ENCODE measurements around the gene RAP2C. TPM values are rescaled to one million over a fixed set of nuclear protein-coding genes. Genes with fewer than 3 reads are reported as not detected.

Gene RAP2C
- total RNA-seq, 1 donor from 2014 or later: 3.4 TPM

DNA sequence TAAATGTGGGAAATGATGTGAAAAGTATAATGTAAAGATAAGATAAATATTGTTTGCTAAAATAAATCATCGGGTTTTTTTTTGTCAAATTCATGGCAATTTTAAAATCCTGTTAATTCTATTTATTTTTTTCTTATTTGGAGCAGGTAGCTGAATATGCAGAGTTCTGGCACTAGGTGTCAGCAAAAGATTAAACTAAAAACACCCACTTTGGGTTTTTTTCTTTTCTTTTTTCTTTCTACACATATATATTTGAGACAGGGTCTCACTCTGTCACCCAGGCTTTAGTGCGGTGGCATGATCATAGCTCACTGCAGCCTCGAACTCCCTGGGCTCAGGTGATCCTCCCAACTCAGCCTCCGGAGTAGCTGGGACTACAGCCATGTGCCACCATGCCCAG, 6.9 kb upstream of the RAP2C start:
- intact Hi-C loops (cut with DNase I): loop anchor here (10.0 kb wide), 1 partner anchor 409 kb away; no protein-coding TSS in a partner anchor
- H3K27ac ChIP-seq: no peak overlapping the region
- no peak for DNase-seq (ENCODE audit: low spot score in 2 of 2)
- no peaks in the 10 kb centered on the region for H3K27me3 ChIP-seq
- H3K36me3 ChIP-seq: no peaks in the 10 kb centered on the region
- H3K4me3 ChIP-seq: no peak overlapping the region
- TF ChIP-seq, protein P1, sequence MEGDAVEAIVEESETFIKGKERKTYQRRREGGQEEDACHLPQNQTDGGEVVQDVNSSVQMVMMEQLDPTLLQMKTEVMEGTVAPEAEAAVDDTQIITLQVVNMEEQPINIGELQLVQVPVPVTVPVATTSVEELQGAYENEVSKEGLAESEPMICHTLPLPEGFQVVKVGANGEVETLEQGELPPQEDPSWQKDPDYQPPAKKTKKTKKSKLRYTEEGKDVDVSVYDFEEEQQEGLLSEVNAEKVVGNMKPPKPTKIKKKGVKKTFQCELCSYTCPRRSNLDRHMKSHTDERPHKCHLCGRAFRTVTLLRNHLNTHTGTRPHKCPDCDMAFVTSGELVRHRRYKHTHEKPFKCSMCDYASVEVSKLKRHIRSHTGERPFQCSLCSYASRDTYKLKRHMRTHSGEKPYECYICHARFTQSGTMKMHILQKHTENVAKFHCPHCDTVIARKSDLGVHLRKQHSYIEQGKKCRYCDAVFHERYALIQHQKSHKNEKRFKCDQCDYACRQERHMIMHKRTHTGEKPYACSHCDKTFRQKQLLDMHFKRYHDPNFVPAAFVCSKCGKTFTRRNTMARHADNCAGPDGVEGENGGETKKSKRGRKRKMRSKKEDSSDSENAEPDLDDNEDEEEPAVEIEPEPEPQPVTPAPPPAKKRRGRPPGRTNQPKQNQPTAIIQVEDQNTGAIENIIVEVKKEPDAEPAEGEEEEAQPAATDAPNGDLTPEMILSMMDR (IDR thresholded peaks at IDR 0.05): no peak
- H3K4me1 ChIP-seq: no peaks in the 10 kb centered on the region
- no peaks in the 10 kb centered on the region for H3K9me3 ChIP-seq

DNA sequence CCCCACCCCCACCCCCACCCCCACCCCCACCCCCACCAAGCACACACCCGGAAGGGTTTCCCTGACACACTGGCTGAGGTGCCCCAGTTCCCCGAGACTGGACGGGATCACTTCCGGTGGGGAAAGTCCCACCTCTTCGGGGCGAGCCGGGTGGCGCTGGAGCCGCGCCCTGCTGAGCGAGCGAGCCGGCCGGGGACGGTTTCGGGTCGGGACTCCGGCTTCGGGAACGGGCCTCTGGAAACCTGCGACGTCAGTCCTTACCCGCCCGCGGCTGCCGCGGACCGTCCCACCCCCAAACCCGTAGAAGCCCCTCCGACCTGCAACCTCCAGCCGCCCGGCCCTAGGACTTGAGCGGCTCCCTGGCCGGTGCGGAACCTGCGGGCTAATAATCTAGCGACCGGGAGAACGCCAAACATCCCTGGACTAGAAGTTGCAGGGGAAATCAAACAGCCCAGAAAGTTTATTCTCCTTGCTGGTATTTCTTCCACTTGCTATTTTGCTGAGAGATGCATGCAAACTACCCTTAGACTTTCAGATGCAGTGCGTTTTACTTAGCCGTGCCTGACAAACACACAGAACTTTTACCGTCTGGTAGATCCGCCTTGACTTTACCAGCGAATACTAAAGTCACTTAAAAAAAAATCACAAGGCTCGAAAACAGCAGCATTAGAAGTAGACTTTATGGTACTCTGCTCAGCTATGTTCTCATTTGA, 991 bp downstream of the RAP2C start:
- Histone ChIP-seq H3K9me3 (no peaks in the 10 kb centered on the region), H3K4me1 (peaks cover 0 to 6% of the 10 kb centered on the region in 2 donors), H3K27me3 (no peaks in the 10 kb centered on the region), H3K36me3 (no peaks in the 10 kb centered on the region), H3K4me3 (peak overlapping the region; percentile 53 to 69), H3K27ac (peak overlapping the region; percentile 91 to 96)
- TF ChIP-seq, protein P1 (IDR thresholded peaks at IDR 0.05): no peak
- intact Hi-C loops (cut with DNase I): loop anchor here (2.0 to 10.0 kb wide), 5 partner anchors 125 to 1316 kb away; partner anchors contain the start of genes ENOX2, MBNL3 and STK26
- peak; percentile 27 to 86 for DNase-seq (ENCODE audit: low spot score in 2 of 2)

DNA sequence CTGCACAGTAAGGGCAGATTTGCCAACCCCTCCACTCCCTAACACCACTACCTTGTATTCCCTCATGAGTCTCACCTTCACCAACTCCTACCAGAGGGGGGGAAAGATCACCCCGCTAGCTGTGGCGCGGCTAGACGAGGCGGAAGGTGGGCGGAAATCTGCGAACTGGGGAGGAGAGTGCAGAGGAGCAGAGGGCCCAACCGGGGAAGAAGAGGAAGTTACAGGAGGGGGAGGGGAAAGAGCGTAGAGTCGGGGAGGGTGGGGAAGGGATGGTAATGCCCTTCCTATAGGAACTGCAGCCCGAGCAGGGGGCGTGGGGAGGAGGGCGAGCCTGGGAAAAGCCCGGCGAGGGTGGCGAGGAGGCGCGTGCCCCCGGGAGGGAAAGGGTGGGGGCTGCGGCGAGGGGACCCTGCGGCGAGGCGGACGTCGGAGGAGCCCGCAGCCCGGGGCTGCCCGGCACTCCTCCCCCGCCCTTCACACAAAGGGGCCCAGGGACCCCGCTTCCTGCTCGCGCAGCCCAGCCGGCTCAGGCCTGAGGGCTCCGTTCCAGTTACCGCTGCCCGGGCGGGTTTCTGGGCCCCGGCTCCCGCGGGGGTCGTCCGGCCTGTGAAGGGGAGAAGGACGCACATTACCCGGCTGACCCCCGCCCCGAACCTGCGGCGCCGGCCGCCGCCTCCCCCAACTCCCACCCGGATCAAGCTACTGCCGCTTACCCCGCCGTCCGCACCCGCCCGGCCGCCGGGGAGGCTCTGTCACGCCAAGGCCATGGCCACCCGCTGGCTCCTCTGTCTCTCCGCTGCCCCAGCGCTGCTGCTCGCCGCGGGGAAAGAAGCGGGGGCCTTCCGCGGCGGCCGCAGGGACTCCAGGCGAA, 1.8 kb downstream of the RAP2C start:
- peak overlapping the region; percentile 63 to 69 for H3K4me3 ChIP-seq
- H3K27ac ChIP-seq: peak overlapping the region; percentile 91 to 96
- H3K27me3 ChIP-seq: no peaks in the 10 kb centered on the region
- TF ChIP-seq, protein P1 (IDR thresholded peaks at IDR 0.05): no peak
- no peaks in the 10 kb centered on the region for H3K9me3 ChIP-seq
- intact Hi-C loops (cut with DNase I): loop anchor here (2.0 to 10.0 kb wide), 5 partner anchors 125 to 1315 kb away; partner anchors contain the start of genes ENOX2, MBNL3 and STK26
- peaks cover 0 to 5% of the 10 kb centered on the region in 2 donors for H3K36me3 ChIP-seq
- peaks cover 0 to 6% of the 10 kb centered on the region in 2 donors for H3K4me1 ChIP-seq
- DNase-seq (ENCODE audit: low spot score in 2 of 2): peak; percentile 16 to 81

DNA sequence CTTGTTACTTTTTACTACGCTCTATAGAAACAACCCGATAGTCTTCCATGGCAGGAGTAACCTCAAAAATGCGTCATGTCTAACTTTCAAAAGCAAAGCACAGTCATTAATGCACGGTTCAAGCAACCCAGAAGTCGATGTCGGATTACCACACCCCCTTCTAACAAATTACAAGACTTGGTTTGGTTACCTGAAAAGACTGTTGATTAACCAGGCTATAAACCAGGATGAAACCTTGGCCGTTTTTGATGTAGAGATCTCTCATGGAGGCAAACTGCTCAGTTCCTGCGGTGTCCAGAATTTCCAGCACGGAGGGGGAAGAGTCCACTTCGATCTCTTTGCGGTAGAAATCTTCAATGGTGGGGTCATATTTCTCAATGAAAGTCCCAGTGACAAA, 2.4 kb downstream of the RAP2C start:
- H3K4me3 ChIP-seq: peak overlapping the region; percentile 63 to 69
- no peaks in the 10 kb centered on the region for H3K9me3 ChIP-seq
- intact Hi-C loops (cut with DNase I): loop anchor here (5.0 to 10.0 kb wide), 3 partner anchors 195 to 1315 kb away; partner anchors contain the start of genes ENOX2, MBNL3 and STK26
- TF ChIP-seq, protein P1 (IDR thresholded peaks at IDR 0.05): no peak
- peaks cover 0 to 6% of the 10 kb centered on the region in 2 donors for H3K4me1 ChIP-seq
- peak overlapping the region; percentile 91 to 96 for H3K27ac ChIP-seq
- DNase-seq (ENCODE audit: low spot score in 2 of 2): no peak
- peaks cover 0 to 5% of the 10 kb centered on the region in 2 donors for H3K36me3 ChIP-seq
- no peaks in the 10 kb centered on the region for H3K27me3 ChIP-seq

DNA sequence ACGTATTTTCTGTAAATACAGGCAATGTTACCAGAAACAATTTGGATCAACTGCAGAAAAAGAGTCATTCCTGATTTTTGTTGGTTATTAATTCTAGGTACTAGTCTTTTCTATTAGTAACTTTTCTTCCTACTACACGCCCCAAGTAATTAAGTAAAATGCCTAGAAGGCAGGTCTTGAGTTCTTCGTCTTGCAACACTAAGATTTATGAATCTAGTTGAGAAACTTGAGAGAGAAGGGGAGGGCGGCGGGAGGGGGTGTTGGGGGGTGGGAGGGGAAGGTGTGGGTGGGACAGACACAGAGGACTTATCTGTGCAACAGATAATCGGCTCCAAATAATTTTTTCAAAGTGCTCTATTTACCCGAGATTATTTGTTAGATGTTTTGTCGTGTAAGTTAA, 3.0 kb downstream of the RAP2C start:
- intact Hi-C loops (cut with DNase I): loop anchor here (5.0 to 10.0 kb wide), 3 partner anchors 194 to 1314 kb away; partner anchors contain the start of genes ENOX2, MBNL3 and STK26
- Histone ChIP-seq H3K27me3 (no peaks in the 10 kb centered on the region), H3K4me1 (peaks cover 0 to 6% of the 10 kb centered on the region in 2 donors), H3K4me3 (peak overlapping the region; percentile 63 to 69), H3K9me3 (no peaks in the 10 kb centered on the region), H3K36me3 (peaks cover 0 to 5% of the 10 kb centered on the region in 2 donors), H3K27ac (peak overlapping the region; percentile 91 to 96)
- no peak for DNase-seq (ENCODE audit: low spot score in 2 of 2)
- TF ChIP-seq, protein P1 (IDR thresholded peaks at IDR 0.05): no peak

All from ascending aorta (tissue), 2 donors.